ENCODE data around the gene AGAP3.

The AGAP3 gene

GRCh38 chr7:151080067-151080521, 6.2 kb upstream of the AGAP3 start:
- Histone ChIP-seq H3K4me1 (ENCODE audit: control insufficient read depth in 1 of 2, insufficient read depth in 2 of 2, low read length in 2 of 2) (peaks cover 31 to 40% of the 10 kb centered on the region in 2 experiments), H3K79me1 (ENCODE audit: low read length) (peaks cover 19% of the 10 kb centered on the region), H4K12ac (ENCODE audit: low read depth, low read length) (peak overlapping the region; percentile 68), H2AK5ac (ENCODE audit: low read length) (peak overlapping the region; percentile 97), H2BK12ac (ENCODE audit: low read length) (no peak overlapping the region), H3K36me3 (ENCODE audit: control insufficient read depth in 1 of 2, insufficient read depth in 2 of 2, low read length in 2 of 2) (peaks cover 26 to 37% of the 10 kb centered on the region in 2 experiments), H3K4me2 (ENCODE audit: low read length) (peak overlapping the region; percentile 66), H2BK120ac (ENCODE audit: insufficient read depth, low read length, poor library complexity) (peak overlapping the region; percentile 93), H3K9ac (ENCODE audit: low read length) (peak overlapping the region; percentile 94), H3K18ac (ENCODE audit: low read length) (peak overlapping the region; percentile 38), H3K4ac (ENCODE audit: low read depth, low read length) (peak overlapping the region; percentile 77), H3K4me3 (ENCODE audit: low read depth, low read length) (peak overlapping the region; percentile 92), H3K27me3 (ENCODE audit: insufficient read depth, low read length) (no peaks in the 10 kb centered on the region), H3K23ac (ENCODE audit: low read length) (no peak overlapping the region), H4K91ac (ENCODE audit: low read depth, low read length) (peak overlapping the region; percentile 71), H2BK5ac (ENCODE audit: low read depth, low read length, poor library complexity) (peak overlapping the region; percentile 97), H4K8ac (ENCODE audit: low read depth, low read length) (peak overlapping the region; percentile 84), H2AFZ (ENCODE audit: insufficient read depth, low read length, poor library complexity) (peak overlapping the region; percentile 35), H3K9me3 (ENCODE audit: insufficient read depth, low read depth, low read length) (no peaks in the 10 kb centered on the region), H3K14ac (ENCODE audit: low read length) (peak overlapping the region; percentile 68), H3K27ac (ENCODE audit: low read depth, low read length) (peak overlapping the region; percentile 81), H3K79me2 (ENCODE audit: control insufficient read depth, insufficient read depth, low read length, poor library complexity) (peaks cover 25% of the 10 kb centered on the region)
- WGBS (ENCODE audit: extremely low coverage, insufficient coverage, insufficient read length) = no CpG with 5 or more reads among the region's 31 CpGs
- peak in 1 of 2 donors; percentile 38 for DNase-seq

GRCh38 chr7:151080522-151081169, 5.6 kb upstream of the AGAP3 start, which contains the start of gene FASTK:
FASTK (minus strand) TSS chr7:151080809; CDS start chr7:151080766, 43 bp downstream.
- DNase-seq = peak; percentile 87 to 93
- Histone ChIP-seq H4K12ac (ENCODE audit: low read depth, low read length) (peak within 1 kb of the TSS; percentile 68), H3K23ac (ENCODE audit: low read length) (no peak within 1 kb of the TSS), H4K91ac (ENCODE audit: low read depth, low read length) (peak within 1 kb of the TSS; percentile 87), H3K27me3 (ENCODE audit: insufficient read depth, low read length) (no peaks in the 10 kb centered on the region), H3K79me1 (ENCODE audit: low read length) (peaks cover 23% of the 10 kb centered on the region), H2AK5ac (ENCODE audit: low read length) (peak within 1 kb of the TSS; percentile 97), H2AFZ (ENCODE audit: insufficient read depth, low read length, poor library complexity) (peak within 1 kb of the TSS; percentile 35), H2BK12ac (ENCODE audit: low read length) (peak within 1 kb of the TSS; percentile 10), H4K8ac (ENCODE audit: low read depth, low read length) (peak within 1 kb of the TSS; percentile 88), H3K14ac (ENCODE audit: low read length) (peak within 1 kb of the TSS; percentile 68), H3K36me3 (ENCODE audit: control insufficient read depth in 1 of 2, insufficient read depth in 2 of 2, low read length in 2 of 2) (peaks cover 21 to 32% of the 10 kb centered on the region in 2 experiments), H3K4me3 (ENCODE audit: low read depth, low read length) (peak within 1 kb of the TSS; percentile 92), H3K4ac (ENCODE audit: low read depth, low read length) (peak within 1 kb of the TSS; percentile 77), H3K4me2 (ENCODE audit: low read length) (peak within 1 kb of the TSS; percentile 84), H3K18ac (ENCODE audit: low read length) (peak within 1 kb of the TSS; percentile 67), H3K27ac (ENCODE audit: low read depth, low read length) (peak within 1 kb of the TSS; percentile 86), H2BK5ac (ENCODE audit: low read depth, low read length, poor library complexity) (peak within 1 kb of the TSS; percentile 97), H3K9me3 (ENCODE audit: insufficient read depth, low read depth, low read length) (no peaks in the 10 kb centered on the region), H2BK120ac (ENCODE audit: insufficient read depth, low read length, poor library complexity) (peak within 1 kb of the TSS; percentile 93), H3K9ac (ENCODE audit: low read length) (peak within 1 kb of the TSS; percentile 94), H3K79me2 (ENCODE audit: control insufficient read depth, insufficient read depth, low read length, poor library complexity) (peaks cover 25% of the 10 kb centered on the region), H3K4me1 (ENCODE audit: control insufficient read depth in 1 of 2, insufficient read depth in 2 of 2, low read length in 2 of 2) (peaks cover 37 to 45% of the 10 kb centered on the region in 2 experiments)
- no CpG with 5 or more reads among the region's 66 CpGs for WGBS (ENCODE audit: extremely low coverage, insufficient coverage, insufficient read length)

GRCh38 chr7:151081170-151082101, 4.8 kb upstream of the AGAP3 start:
- no CpG with 5 or more reads among the region's 64 CpGs for WGBS (ENCODE audit: extremely low coverage, insufficient coverage, insufficient read length)
- no peak overlapping the region for H2AFZ ChIP-seq (ENCODE audit: insufficient read depth, low read length, poor library complexity)

More at GRCh38 chr7:151081170-151082101, 4.8 kb upstream of the AGAP3 start:
- Histone ChIP-seq H4K8ac (ENCODE audit: low read depth, low read length) (peak overlapping the region; percentile 88), H3K18ac (ENCODE audit: low read length) (peak overlapping the region; percentile 67), H3K4me3 (ENCODE audit: low read depth, low read length) (peak overlapping the region; percentile 21), H4K91ac (ENCODE audit: low read depth, low read length) (peak overlapping the region; percentile 90), H3K23ac (ENCODE audit: low read length) (no peak overlapping the region), H3K27ac (ENCODE audit: low read depth, low read length) (peak overlapping the region; percentile 86), H3K4me2 (ENCODE audit: low read length) (peak overlapping the region; percentile 84), H3K79me1 (ENCODE audit: low read length) (peaks cover 28% of the 10 kb centered on the region), H2BK120ac (ENCODE audit: insufficient read depth, low read length, poor library complexity) (peak overlapping the region; percentile 44), H3K4me1 (ENCODE audit: control insufficient read depth in 1 of 2, insufficient read depth in 2 of 2, low read length in 2 of 2) (peaks cover 39 to 48% of the 10 kb centered on the region in 2 experiments), H3K4ac (ENCODE audit: low read depth, low read length) (peak overlapping the region; percentile 57), H3K79me2 (ENCODE audit: control insufficient read depth, insufficient read depth, low read length, poor library complexity) (peaks cover 28% of the 10 kb centered on the region), H3K27me3 (ENCODE audit: insufficient read depth, low read length) (no peaks in the 10 kb centered on the region), H2BK5ac (ENCODE audit: low read depth, low read length, poor library complexity) (peak overlapping the region; percentile 85), H2BK12ac (ENCODE audit: low read length) (no peak overlapping the region), H2AK5ac (ENCODE audit: low read length) (peak overlapping the region; percentile 16), H4K12ac (ENCODE audit: low read depth, low read length) (peak overlapping the region; percentile 68), H3K9me3 (ENCODE audit: insufficient read depth, low read depth, low read length) (no peaks in the 10 kb centered on the region), H3K36me3 (ENCODE audit: control insufficient read depth in 1 of 2, insufficient read depth in 2 of 2, low read length in 2 of 2) (peaks cover 13 to 24% of the 10 kb centered on the region in 2 experiments), H3K9ac (ENCODE audit: low read length) (peak overlapping the region; percentile 74), H3K14ac (ENCODE audit: low read length) (peak overlapping the region; percentile 55)
- no peak for DNase-seq

All from trophoblast cell (in vitro differentiated cells and primary cell).